Spleen (tissue), 7 donors: ENCODE results near the gene ERC1.

Experiments used
- POLR2A ChIP-seq, 3 donors: fragments of 450-650 bp; IDR thresholded peaks; one replicate each; pipeline ENCODE4 v1.5.1; 2017; ENCODE audit warnings: antibody characterized with exemption in 3 of 3, mild to moderate bottlenecking in 1 of 3
- TF ChIP-seq, protein P1 (sequence below), 11 experiments: fragments of 200-600 bp in 7 of 11; fragments of 450-650 bp in 4 of 11; sonication (generic) in 4 of 11; IDR thresholded peaks in 8 of 11; conservative IDR thresholded peaks in 3 of 11; 1 replicate in 7 of 11; 2 replicates in 4 of 11; pipeline versions ENCODE4 v1.4.0 to v1.8.0; 2016 to 2021; ENCODE audit warnings: antibody characterized with exemption in 11 of 11, inconsistent platforms in 4 of 11, mild to moderate bottlenecking in 1 of 11
- donor health status: DM: no; HTN: no; CAD: no; lungs with moderate emphysema.
- donor health status: DM: no; HTN: no; CAD: no.
- donor health status: DM: no; HTN: no; CAD: no.

DNA sequence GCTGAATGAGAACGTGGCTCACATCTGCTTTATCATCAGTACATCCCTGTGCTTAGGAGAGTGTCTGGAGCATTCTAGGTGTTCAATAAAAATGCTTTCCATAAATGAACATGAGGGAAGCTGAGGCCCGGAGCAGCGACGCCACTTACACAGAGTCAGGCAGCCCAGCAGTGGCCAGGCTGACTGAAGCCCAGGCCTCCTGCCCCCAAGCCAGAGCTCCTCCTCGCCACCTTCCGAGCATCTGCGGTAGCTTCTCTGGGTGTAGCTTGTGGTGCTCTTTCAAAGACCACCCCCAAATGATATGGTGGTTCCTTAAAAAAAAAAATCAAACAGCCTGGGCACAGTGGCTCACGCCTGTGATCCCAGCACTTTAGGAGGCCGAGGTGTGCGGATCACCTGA lies 514.6 kb downstream of the ERC1 start:
- TF ChIP-seq, protein P1, sequence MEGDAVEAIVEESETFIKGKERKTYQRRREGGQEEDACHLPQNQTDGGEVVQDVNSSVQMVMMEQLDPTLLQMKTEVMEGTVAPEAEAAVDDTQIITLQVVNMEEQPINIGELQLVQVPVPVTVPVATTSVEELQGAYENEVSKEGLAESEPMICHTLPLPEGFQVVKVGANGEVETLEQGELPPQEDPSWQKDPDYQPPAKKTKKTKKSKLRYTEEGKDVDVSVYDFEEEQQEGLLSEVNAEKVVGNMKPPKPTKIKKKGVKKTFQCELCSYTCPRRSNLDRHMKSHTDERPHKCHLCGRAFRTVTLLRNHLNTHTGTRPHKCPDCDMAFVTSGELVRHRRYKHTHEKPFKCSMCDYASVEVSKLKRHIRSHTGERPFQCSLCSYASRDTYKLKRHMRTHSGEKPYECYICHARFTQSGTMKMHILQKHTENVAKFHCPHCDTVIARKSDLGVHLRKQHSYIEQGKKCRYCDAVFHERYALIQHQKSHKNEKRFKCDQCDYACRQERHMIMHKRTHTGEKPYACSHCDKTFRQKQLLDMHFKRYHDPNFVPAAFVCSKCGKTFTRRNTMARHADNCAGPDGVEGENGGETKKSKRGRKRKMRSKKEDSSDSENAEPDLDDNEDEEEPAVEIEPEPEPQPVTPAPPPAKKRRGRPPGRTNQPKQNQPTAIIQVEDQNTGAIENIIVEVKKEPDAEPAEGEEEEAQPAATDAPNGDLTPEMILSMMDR (IDR thresholded peaks at IDR 0.05 in 8 of 11, conservative IDR thresholded peaks at IDR 0.05 in 3 of 11): no peak
- TF ChIP-seq POLR2A (IDR thresholded peaks at IDR 0.05): no peak
